Heart left ventricle (tissue), 16 donors: Measurements from ENCODE around the gene HSD17B8. TPM values are rescaled to one million over a fixed set of nuclear protein-coding genes. Genes with fewer than 3 reads are reported as not detected.

ENCODE experiments used
- ATAC-seq, 4 donors: fragments of 200-7000 bp; cut with Tn5 transposase; one replicate each; pipeline ENCODE4 v1.9.1; 2020 to 2022; ENCODE audit warnings: moderate library complexity in 4 of 4, mild to moderate bottlenecking in 3 of 4, moderate number of reproducible peaks in 1 of 4
- DNase-seq, 5 donors: peaks; one replicate each; pipeline ENCODE4 v3.0.0-alpha.2; 2020
- H3K27ac ChIP-seq, 12 donors: fragments of 200-600 bp; sonication (generic) in 4 of 12; one replicate each; pipeline versions ENCODE4 v1.5.0 to v1.8.0; 2016 to 2022; ENCODE audit warnings: mild to moderate bottlenecking in 2 of 12
- H3K27me3 ChIP-seq, 9 donors: fragments of 200-600 bp; sonication (generic) in 2 of 9; one replicate each; pipeline versions ENCODE4 v1.5.1 to v1.8.0; 2016 to 2022; ENCODE audit warnings: mild to moderate bottlenecking in 3 of 9
- H3K36me3 ChIP-seq, 9 donors: fragments of 200-600 bp; sonication (generic) in 2 of 9; one replicate each; pipeline versions ENCODE4 v1.5.0 to v1.8.0; 2018 to 2022; ENCODE audit warnings: mild to moderate bottlenecking in 2 of 9
- H3K4me1 ChIP-seq, 12 donors: fragments of 200-600 bp; sonication (generic) in 4 of 12; one replicate each; pipeline versions ENCODE4 v1.5.0 to v1.8.0; 2016 to 2022; ENCODE audit warnings: mild to moderate bottlenecking in 3 of 12
- H3K4me3 ChIP-seq, 12 donors: fragments of 200-600 bp; sonication (generic) in 4 of 12; one replicate each; pipeline versions ENCODE4 v1.5.0 to v1.8.0; 2017 to 2022; ENCODE audit warnings: mild to moderate bottlenecking in 9 of 12, moderate library complexity in 4 of 12
- H3K9me3 ChIP-seq, 12 donors: fragments of 200-600 bp; sonication (generic) in 4 of 12; one replicate each; pipeline versions ENCODE4 v1.5.0 to v1.8.0; 2016 to 2022; ENCODE audit warnings: mild to moderate bottlenecking in 1 of 12
- CTCF ChIP-seq, 12 donors: fragments of 200-600 bp; sonication (generic) in 4 of 12; IDR thresholded peaks; one replicate each; pipeline versions ENCODE4 v1.5.0 to v1.8.0; 2018 to 2022; ENCODE audit warnings: antibody characterized with exemption in 12 of 12, mild to moderate bottlenecking in 5 of 12
- POLR2A ChIP-seq, 2 donors: fragments of 450-650 bp; IDR thresholded peaks; one replicate each; pipeline ENCODE4 v1.6.1; 2017; ENCODE audit warnings: antibody characterized with exemption in 2 of 2, mild to moderate bottlenecking in 2 of 2, moderate library complexity in 2 of 2
- WGBS, 4 donors: extraction: QIAGEN DNeasy Blood & Tissue Kit in 2 of 4; methylation state at CpG; one replicate each; pipeline versions ENCODE4 v1.1.5 to v1.1.7; 2013 to 2018; 5-methylcytosine and 5-hydroxymethylcytosine counted together
- intact Hi-C, 10 donors: fragments of 100-400 bp; cut with DNase I; formaldehyde crosslinking; loops; one replicate each; pipeline versions ENCODE4 v1.11.1 to v1.14.2; 2022
- polyA plus RNA-seq, 2 donors: library from polyadenylated mRNA; stranded (reverse); fragments of 200-250 nt; gene quantifications; one replicate each; pipeline ENCODE4 v1.2.3, GENCODE V29; 2013
- total RNA-seq, 9 donors: library from RNA; depleted of rRNA in 2 of 9; stranded (reverse); fragments of >200 nt in 2 of 9; fragmentation: NEBNext Ultra II Directional in 3 of 9; extraction: Animal tissue kit (Norgen Biotek cat#: 25700) in 3 of 9; gene quantifications; one replicate each; pipeline versions ENCODE4 v1.1.0 to v1.2.4, GENCODE V29; 2016 to 2023
- donor health status: ischemic (EF 13 %, LVEDD 7.1; RV severe dilation, severe dysfunction).
- donor health status: healthy with polysubstance abuse.
- donor health status: DM: no; HTN: yes; CAD: no.
- donor health status: DM: no; HTN: no; CAD: no.
- donor health status: ischemic (EF 25% LVEDD 6.9; RV normal size, moderate dysfunction).
- donor health status: ischemic (EF 25% LVEDD 5.7; RV mildly dilated, moderate dysfunction).
- donor health status: healthy.
- donor health status: DM: yes; HTN: yes; CAD: no.
- donor health status: ischemic (EF 35%, LVEDD 5.7; RV mildly dilated, moderate dysfunction).
- donor health status: nonischemic (EF 11% LVEDD 7.7; RV severe dilation, severe dysfunction).
- donor health status: DM: yes; HTN: yes; CAD: no.
- donor health status: PGD.
- donor health status: ischemic (EF 29% LVEDD 5.4; RV normal size, mild dysfunction).
- donor health status: nonischemic (EF 23%, LVEDD 6.1; RV moderate dilation, normal function).

Gene HSD17B8
- total and polyA plus RNA-seq, 11 donors: 15.8 to 31.7 (median 17.9) TPM

DNA sequence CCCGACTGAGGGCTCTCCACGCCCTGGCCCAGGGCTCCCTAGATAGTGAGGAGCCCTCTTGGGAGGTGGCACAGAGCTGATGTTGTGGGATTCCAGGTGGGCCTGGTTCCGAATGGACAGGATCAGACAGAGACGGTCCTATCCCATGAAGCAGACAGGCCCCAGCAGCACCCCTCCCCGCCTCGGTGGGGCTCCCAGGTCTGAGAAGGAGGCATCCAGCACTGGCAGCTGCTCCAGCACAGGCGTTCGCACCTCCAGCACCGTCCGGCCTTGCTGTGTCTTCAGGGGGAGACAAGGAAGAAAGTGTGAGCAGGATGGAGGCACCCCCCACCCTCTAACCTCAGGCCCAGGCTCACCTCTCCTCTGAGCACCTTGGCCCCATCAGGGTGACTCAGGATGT is 40.9 kb upstream of the HSD17B8 start:
- DNase-seq: no peak
- intact Hi-C loops: loop anchor here in 5 of 10 donors (2.0 to 5.0 kb wide), 3 partner anchors 34 to 84 kb away; no protein-coding TSS in a partner anchor

DNA sequence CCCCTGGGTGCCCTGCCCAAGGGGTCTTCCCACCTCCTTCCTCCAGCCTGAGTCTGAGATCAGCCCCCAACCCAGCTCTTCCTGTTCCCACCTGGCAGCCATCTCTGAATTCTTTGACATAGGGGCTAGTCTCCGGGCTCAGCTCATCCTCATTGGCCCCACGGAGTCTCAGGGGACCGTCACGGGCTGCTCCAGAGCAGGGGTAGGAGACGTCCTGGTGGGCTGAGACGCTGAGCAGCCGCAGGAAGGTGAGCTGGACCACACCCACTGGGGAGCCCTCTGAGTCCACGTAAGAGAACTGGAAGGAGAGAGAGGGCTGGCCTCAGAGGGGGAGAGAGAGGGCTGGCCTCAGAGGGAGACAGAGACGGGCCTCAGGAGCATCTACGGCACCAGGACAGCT is 40.3 kb upstream of the HSD17B8 start:
- Histone ChIP-seq H3K27me3 (no peaks in the 10 kb centered on the region), H3K36me3 (no peaks in the 10 kb centered on the region), H3K4me3 (no peak overlapping the region), H3K4me1 (peaks cover 0 to 21% (median 10%) of the 10 kb centered on the region in 12 donors), H3K27ac (no peak overlapping the region), H3K9me3 (no peaks in the 10 kb centered on the region)
- 58 to 68% (median 60%) methylated on average over 10 of the region's 10 CpGs for WGBS, 4 donors
- intact Hi-C loops: loop anchor here in 6 of 10 donors (2.0 to 5.0 kb wide), 3 partner anchors 33 to 83 kb away; partner anchors contain the start of genes RXRB (in 1 of the 6) and SLC39A7 (in 1 of the 6)
- DNase-seq (no peak), ATAC-seq (no peak)
- no peak for TF ChIP-seq CTCF (IDR thresholded peaks at IDR 0.05)
- no peak for TF ChIP-seq POLR2A (IDR thresholded peaks at IDR 0.05)

More for the DNA sequence above, 40.9 kb upstream of the HSD17B8 start:
- no peak for ATAC-seq
- H3K27ac ChIP-seq: no peak overlapping the region
- H3K36me3 ChIP-seq: no peaks in the 10 kb centered on the region
- peaks cover 0 to 21% (median 10%) of the 10 kb centered on the region in 12 donors for H3K4me1 ChIP-seq
- no peaks in the 10 kb centered on the region for H3K27me3 ChIP-seq
- WGBS, 4 donors: 87 to 89% (median 88%) methylated on average over 5 to 10 of the region's 10 CpGs
- no peaks in the 10 kb centered on the region for H3K9me3 ChIP-seq
- TF ChIP-seq CTCF (IDR thresholded peaks at IDR 0.05): no peak
- no peak for TF ChIP-seq POLR2A (IDR thresholded peaks at IDR 0.05)
- no peak overlapping the region for H3K4me3 ChIP-seq

DNA sequence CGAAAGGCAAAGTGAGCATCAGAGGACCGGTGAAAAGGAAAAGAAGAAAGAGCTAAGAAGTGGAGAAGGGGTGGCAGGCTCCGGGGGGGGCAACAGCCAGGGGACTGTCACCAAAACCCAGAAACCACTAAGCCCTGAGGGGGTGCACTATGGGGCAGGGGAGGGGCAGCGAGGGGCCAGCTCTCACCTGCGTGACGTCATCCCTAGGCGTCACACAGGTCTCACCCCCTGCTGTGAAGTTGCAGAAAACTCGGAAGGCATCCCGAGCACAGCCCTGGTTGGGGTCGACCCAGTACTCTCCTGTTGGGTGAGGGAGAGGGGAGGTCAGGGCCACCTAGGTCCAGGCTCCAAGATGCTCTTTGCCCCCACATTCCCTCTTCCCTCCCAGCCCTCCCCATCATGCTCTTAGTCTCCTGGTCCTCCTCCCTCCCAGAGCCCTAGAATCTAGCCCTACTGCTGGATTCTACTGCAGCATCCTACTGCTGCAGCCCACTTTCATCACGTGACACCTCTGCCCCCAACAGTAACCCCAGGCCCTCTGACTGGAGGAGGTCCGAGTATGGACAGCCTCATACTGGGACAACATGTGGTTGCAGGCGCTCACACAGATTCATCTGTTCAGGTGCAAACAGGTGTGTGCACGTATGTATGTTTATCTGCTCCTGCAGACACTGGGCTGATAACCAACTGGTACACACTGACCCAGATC is 39.6 kb upstream of the HSD17B8 start:
- DNase-seq (no peak), ATAC-seq (no peak)
- no peaks in the 10 kb centered on the region for H3K36me3 ChIP-seq
- TF ChIP-seq POLR2A (IDR thresholded peaks at IDR 0.05) (no peak), CTCF (IDR thresholded peaks at IDR 0.05) (no peak)
- WGBS, 4 donors: 67 to 80% (median 74%) methylated on average over 12 to 14 of the region's 14 CpGs
- no peak overlapping the region for H3K4me3 ChIP-seq
- intact Hi-C loops: loop anchor here in 6 of 10 donors (2.0 to 5.0 kb wide), 3 partner anchors 32 to 82 kb away; partner anchors contain the start of genes RXRB (in 1 of the 6) and SLC39A7 (in 1 of the 6)
- no peaks in the 10 kb centered on the region for H3K9me3 ChIP-seq
- H3K4me1 ChIP-seq: peaks cover 0 to 21% (median 10%) of the 10 kb centered on the region in 12 donors
- no peaks in the 10 kb centered on the region for H3K27me3 ChIP-seq
- H3K27ac ChIP-seq: no peak overlapping the region

DNA sequence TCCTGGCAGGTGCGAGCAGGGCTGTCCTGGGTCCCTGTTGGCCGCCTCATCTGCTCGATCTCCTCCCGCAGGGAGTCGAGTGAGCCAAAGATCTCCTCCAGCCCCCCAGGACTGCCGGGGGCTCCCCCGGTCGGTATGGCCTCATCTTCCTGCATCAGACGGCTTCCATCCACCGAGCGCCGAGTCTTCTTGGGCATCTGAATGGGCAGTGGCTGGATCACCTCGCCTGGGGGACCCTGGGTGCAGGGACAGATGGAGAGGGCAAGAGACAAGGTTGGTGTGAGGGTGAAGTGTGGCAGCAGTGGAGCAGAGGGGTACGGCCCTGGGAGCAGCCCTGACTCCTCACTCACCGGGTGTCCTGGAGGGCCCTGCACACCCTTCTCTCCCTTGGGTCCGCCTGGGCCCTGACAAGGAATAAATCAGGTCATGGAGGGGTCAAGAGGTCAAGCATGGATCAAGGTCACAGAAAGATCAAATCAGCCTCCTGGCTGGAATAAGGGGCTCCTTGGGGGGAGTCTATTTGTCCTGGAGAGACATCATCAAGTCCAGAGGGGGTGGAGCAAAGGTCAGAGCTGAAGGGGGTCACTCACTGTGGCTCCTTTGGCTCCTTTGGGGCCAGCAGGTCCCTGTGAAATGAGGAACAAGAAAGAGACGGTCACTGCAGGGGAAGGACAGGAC is 38.7 kb upstream of the HSD17B8 start:
- no peaks in the 10 kb centered on the region for H3K9me3 ChIP-seq
- H3K4me3 ChIP-seq: no peak overlapping the region
- intact Hi-C loops: loop anchor here in 1 of 10 donors (2.0 kb wide), 1 partner anchor 35 kb away; the partner anchor contains the start of genes RXRB and SLC39A7
- H3K27me3 ChIP-seq: no peaks in the 10 kb centered on the region
- ATAC-seq: no peak
- WGBS, 4 donors: 90 to 93% (median 92%) methylated on average over 12 to 17 of the region's 17 CpGs
- H3K4me1 ChIP-seq: peaks cover 0 to 17% (median 10%) of the 10 kb centered on the region in 12 donors
- no peak for TF ChIP-seq CTCF (IDR thresholded peaks at IDR 0.05)
- no peak for TF ChIP-seq POLR2A (IDR thresholded peaks at IDR 0.05)
- DNase-seq: no peak
- no peak overlapping the region for H3K27ac ChIP-seq
- H3K36me3 ChIP-seq: no peaks in the 10 kb centered on the region
